IPS DF 4.7 (cell line): ENCODE data around the gene BTD.

Experiments
- DNase-seq: peaks from one replicate; pipeline ENCODE4 v3.0.0-alpha.2; 2013; ENCODE audit warnings: low spot score; ENCODE audit errors: extremely low read depth

The BTD gene

DNA sequence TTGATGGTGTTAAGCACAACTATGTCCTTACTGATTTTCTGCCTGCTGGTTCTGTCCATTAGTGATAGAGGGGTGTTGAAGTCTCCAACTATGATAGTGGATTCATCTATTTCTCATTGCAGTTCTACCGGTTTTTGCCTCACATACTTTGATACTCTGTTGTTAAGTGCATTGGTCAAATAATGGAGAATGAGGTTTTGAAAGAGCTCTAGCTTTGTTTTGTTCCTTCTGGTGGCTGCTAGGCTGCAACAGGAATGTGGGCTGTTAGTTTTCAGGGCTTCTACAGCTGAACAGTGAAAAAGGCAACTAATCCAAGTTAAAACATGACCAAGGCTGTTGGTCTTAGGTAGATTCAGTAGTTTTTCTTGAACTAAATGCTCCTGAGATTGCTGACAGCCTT, 62.6 kb downstream of the BTD start:
- DNase-seq, result no peak

DNA sequence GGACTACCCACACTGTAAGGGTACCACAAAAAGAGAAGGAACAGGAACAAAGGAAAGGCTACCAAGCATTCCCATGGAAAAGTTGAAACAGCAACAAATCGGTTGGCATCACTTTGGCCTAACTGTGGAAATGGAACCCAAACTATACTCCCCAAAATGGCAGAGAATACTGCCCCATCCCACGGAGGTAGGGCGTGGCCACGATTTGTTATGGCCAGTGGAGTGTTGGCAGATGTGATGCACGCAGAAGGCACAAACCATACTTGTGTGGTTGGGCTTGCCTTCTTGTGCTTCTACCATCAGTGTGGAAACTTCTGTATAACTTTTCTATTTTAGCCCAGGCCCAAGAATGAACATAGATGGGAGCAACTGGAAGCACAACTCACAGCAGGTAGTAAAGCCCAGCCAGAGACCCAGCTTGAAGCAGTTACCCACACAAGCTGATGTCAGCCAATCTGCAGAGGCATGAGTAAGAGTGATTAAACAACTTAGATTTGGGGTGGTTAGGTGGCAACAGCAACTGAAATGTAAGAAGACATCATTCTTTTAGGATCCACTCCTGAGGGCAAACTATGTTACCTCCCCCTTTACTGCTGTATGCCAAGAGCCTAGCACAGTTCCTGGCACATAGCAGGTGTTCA, 64.1 kb downstream of the BTD start:
- no peak for DNase-seq

DNA sequence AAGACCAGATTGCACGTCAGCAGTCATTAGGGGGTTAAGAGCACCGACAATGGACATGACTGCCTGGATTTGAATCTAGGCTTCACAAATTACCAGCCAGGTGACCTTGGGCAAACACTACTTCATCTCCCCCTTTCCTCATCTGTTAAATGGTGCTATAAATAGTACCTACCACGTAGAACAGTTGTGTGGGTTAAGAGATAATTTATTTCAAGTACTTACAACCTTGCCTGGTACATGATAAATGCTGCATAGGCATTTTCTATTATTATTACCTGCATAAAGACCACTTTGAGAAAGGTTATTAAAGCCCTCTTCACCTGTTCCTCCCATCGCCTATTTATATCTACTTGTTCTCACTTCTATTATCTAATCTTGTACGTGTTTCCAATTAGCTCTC, 64.7 kb downstream of the BTD start:
- no peak for DNase-seq

- no peak for DNase-seq
Observed at GRCh38 chr3:15667484-15667883, 65.9 kb downstream of the BTD start.

- DNase-seq, result no peak
Observed at GRCh38 chr3:15673536-15673935, 72.0 kb downstream of the BTD start.

GRCh38 chr3:15676259-15676658, 74.7 kb downstream of the BTD start:
- DNase-seq, result no peak

- no peak for DNase-seq
Observed at GRCh38 chr3:15679306-15679705, 77.8 kb downstream of the BTD start.

DNA sequence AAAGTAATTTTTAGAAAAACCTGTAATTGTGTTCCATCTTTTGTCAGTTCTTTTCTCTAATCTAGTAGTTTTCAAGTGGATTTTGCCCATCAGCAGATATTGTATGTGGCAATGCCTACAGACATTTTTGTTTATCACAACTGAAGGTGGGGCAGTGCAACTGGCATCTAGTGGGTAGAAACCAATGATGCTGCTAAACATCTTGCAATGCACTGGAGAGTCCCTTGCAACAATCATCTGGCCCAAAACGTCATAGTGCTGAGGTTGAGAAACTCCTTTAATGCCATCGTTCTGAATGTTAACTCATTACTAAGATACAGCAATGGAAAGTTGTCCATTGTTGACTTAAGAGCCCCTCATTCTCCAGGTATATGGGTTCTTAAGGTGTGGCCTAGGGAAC, 80.1 kb downstream of the BTD start:
- no peak for DNase-seq

DNA sequence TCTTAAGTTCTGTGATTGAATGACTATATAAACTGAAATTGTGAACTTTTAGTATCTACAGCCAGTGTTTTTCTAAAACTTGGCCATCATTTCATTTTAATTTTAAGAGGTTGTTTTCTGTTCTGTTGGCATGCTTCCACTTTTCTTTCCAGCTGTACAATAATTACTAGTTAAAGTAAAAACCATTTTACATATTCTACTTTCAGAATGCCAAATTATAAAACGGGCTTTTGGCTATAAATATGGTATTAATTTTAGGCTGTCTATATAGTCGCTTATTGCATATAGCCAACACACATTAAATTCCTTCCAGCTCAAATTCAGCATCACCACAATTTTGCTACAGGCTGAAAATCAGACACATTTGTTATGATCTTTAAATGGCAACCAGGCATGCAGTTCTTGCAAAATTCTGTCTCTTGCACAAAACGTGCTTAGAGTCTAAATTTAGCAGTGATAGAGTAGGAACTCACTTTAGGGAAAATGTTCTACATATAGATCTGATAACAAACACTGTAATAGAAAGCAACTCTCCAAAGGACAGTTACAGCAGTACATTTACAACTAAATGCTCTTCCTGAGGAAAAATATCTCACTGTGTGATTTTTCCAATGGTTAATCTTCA, 81.1 kb downstream of the BTD start:
- no peak for DNase-seq

DNA sequence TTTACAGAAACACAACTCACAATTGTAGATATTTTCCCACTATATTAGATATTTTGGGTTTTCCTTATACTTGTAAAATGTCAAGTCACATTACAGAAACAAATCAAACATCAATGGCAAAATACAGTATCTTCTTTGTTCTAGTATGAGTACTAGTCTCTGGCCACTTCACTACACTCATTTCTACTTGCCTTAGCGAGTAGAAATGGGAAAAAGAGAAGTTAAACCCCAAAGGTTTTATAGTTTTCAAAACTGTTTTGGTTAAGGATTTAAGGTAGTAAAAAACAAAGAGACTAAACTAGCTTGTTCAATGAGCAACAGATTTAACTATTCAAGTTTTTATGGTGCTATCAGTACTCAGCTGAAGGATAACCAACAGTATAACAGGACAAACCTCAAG, 81.7 kb downstream of the BTD start:
- DNase-seq, result no peak

GRCh38 chr3:15685927-15686326, 84.4 kb downstream of the BTD start:
- no peak for DNase-seq

GRCh38 chr3:15690230-15690629, 88.7 kb downstream of the BTD start:
- no peak for DNase-seq

- DNase-seq, result no peak
Observed at GRCh38 chr3:15690748-15691147, 89.2 kb downstream of the BTD start.

DNA sequence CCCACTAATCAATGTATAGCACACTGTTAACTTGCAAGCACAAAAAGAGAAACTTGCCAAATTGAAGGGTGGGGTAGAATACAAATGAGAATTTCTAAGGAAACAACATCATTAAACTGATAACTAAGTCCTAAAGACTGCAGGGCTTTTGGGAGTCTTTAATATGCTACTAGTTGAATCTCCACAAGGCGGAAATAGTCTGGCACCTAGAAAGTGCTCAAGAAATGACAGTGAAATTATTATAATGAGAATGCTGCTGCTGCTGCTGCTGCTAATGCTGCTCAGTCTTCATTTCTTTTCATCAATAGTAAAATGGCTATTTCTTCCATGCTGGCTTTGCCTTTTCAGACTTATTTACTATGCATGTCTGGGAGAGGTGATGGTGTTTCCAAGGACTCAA, 91.8 kb downstream of the BTD start:
- no peak for DNase-seq

DNA sequence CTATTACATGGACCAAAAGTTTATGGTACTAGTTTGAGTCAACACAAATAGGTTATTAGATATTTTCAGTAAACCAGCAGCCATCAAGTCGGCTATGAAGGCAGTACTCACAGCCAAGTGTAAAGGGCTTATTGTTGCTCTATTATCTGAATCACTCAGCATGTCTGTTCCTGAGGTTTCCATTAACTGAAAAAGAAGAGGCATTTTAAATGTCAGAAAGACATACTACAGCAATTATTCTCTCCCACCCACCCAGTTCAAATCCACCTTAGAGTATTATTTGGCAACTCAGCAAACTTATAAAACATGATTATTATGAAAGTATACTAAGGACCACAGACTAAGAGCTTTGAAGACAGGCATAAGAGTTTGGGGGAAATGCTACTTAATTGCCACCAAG, 93.1 kb downstream of the BTD start:
- DNase-seq, result no peak
